Retinal pigment epithelial cell (primary cell): ENCODE results near the gene PPP2R5B.

ENCODE experiments used
- DNase-seq: peaks from one replicate; pipeline ENCODE4 v3.0.0-alpha.2; 2010; ENCODE audit warnings: low read depth
- H3K4me3 ChIP-seq: 2 replicates; pipeline ENCODE4 v1.5.1; 2011; ENCODE audit warnings: mild to moderate bottlenecking, low read length, control low read depth, moderate library complexity
- TF ChIP-seq, protein P1 (sequence below): conservative IDR thresholded peaks from 2 replicates; pipeline ENCODE4 v1.5.1; 2011; ENCODE audit warnings: low read depth, low read length, control low read depth, inconsistent platforms

PPP2R5B gene

GRCh38 chr11:64884019-64884418, 40.5 kb upstream of the PPP2R5B start:
- TF ChIP-seq, protein P1, sequence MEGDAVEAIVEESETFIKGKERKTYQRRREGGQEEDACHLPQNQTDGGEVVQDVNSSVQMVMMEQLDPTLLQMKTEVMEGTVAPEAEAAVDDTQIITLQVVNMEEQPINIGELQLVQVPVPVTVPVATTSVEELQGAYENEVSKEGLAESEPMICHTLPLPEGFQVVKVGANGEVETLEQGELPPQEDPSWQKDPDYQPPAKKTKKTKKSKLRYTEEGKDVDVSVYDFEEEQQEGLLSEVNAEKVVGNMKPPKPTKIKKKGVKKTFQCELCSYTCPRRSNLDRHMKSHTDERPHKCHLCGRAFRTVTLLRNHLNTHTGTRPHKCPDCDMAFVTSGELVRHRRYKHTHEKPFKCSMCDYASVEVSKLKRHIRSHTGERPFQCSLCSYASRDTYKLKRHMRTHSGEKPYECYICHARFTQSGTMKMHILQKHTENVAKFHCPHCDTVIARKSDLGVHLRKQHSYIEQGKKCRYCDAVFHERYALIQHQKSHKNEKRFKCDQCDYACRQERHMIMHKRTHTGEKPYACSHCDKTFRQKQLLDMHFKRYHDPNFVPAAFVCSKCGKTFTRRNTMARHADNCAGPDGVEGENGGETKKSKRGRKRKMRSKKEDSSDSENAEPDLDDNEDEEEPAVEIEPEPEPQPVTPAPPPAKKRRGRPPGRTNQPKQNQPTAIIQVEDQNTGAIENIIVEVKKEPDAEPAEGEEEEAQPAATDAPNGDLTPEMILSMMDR, result no peak
- no peak for DNase-seq
- H3K4me3 ChIP-seq, result no peak overlapping the region

- no peak overlapping the region for H3K4me3 ChIP-seq
- no peak for DNase-seq
- TF ChIP-seq, protein P1, result no peak
Observed at GRCh38 chr11:64885367-64886286, 38.9 kb upstream of the PPP2R5B start.

GRCh38 chr11:64887234-64887756, 37.2 kb upstream of the PPP2R5B start:
- DNase-seq, result no peak
- TF ChIP-seq, protein P1, result no peak
- H3K4me3 ChIP-seq, result no peak overlapping the region

DNA sequence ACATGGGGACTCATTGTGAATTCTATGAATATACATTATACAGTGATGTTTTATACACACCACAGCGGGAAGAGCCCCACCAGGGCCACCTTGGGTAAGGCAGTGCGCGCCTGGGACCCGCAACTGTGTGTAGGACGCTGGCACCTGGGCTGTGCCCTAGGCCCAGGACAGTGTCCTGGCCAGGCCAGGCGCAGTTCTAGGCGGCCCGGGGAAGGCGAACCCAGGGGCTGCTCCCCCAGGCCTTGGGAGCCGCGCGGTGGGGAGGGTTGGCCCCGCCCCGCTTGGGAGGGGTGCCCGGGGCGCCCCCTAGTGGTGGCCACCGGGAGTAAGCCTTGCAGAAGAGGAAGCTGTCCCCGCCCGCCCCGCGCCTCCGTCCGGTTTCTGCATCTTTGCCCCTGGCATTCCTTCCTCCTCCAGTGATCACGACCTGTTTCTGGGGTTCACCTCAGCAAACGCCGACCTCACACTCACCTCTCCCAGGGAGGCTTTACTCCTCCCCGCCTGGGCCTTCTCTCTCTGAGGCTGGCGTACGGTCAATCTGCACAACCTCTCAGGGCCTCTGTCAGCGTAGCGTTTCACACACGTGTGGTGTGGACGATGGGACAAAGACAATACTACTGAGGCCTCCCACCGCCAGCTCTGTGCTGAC, 36.6 kb upstream of the PPP2R5B start:
- peak overlapping the region; percentile 26 for H3K4me3 ChIP-seq
- DNase-seq, result no peak
- TF ChIP-seq, protein P1, result peak; percentile 79

DNA sequence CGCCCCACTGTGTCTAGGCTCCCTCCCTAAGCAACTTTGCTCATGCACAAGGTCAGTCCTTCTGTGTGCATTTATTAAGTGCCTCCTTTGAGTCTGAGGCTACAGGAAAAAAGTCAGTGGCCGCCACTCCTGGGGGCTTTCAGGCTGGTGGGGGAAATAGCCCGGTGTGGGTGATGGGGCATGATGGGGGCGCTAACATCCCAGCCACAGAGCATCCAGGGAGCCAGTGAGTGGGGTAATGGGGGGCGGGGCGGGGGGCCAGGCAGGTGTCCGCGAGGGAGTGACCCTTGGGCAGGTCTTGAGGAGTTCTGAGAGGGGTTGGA, 36.1 kb upstream of the PPP2R5B start:
- TF ChIP-seq, protein P1, result no peak
- DNase-seq, result no peak
- H3K4me3 ChIP-seq, result no peak overlapping the region

- TF ChIP-seq, protein P1, result no peak
- DNase-seq, result no peak
- H3K4me3 ChIP-seq, result no peak overlapping the region
Observed at GRCh38 chr11:64888729-64889511, 35.6 kb upstream of the PPP2R5B start.
